ENCODE data around the gene FBXL5.

The FBXL5 gene

DNA sequence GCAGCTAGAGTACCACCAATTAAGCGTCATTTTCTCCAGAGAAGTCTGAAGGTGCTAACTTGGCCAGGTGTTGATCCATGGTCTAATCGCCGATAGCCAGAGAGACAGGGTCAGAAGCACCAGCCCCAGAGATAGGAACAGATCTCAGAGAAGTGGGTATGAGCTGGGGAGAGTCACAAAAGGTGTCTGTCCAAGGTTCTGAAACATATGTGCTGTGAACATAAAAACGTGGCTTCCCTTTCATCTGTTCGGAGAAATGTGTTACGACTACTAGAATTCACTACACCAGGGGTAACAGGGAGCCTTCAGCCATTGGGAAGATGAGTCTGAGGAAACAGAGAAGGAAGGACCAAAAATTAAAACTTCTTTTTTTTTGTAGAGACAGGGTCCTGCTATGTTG is 91.3 kb downstream of the FBXL5 start:
- in situ Hi-C loops (cut with HindIII; ENCODE audit: low sequenced_read_pairs) = no loop called here

DNA sequence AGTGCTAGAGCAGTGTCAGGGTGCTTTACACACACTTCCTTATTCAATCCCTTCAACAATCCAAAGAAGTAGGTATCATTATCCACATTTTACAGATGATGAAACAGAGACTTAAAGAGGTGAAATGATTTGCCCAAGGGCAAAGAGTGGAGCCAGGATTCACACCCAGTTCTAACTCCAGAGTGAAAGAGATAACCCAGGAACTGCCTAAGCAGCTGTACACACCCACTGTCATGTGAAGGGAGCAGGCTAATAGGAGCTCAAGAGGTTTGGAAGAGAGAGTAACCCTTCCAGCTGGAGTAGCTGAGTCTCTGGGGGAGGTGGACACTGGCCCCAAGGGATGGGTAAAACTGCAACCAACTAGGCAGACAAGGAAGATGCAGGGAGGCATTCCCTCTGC is 92.5 kb downstream of the FBXL5 start:
- in situ Hi-C loops (cut with HindIII; ENCODE audit: low sequenced_read_pairs) = no loop called here

DNA sequence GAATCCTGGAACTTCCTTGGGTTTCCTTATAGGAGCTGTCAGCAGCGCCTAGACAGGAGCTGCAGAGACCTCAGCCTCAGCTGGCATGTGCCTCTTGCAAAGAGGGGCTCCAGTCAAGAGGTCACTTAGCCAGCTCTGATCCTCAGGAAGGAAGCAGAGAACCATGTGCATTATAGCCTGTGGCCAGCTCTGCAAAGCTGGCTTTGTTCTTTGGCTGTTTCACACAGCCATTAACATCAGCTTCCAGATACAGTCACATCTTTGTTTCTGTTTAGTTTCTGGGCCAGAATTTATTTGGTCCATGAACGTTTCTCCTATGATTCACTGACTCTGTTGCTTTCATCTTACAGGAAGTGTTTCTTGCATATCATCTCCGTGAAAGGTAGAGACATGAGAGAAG is 93.0 kb downstream of the FBXL5 start:
- in situ Hi-C loops (cut with HindIII; ENCODE audit: low sequenced_read_pairs) = no loop called here

GRCh38 chr4:15558561-15558960 is 96.6 kb downstream of the FBXL5 start:
- in situ Hi-C loops (cut with HindIII; ENCODE audit: low sequenced_read_pairs) = no loop called here

- in situ Hi-C loops (cut with HindIII; ENCODE audit: low sequenced_read_pairs) = no loop called here
Observed at GRCh38 chr4:15557786-15558550, 97.2 kb downstream of the FBXL5 start.

GRCh38 chr4:15556511-15557092 is 98.6 kb downstream of the FBXL5 start:
- in situ Hi-C loops (cut with HindIII; ENCODE audit: low sequenced_read_pairs) = no loop called here

Measured in DLD1 (cell line).